GM23248 (cell line): Measurements from ENCODE around the gene VPS37D. TPM values are rescaled to one million over a fixed set of nuclear protein-coding genes. Genes with fewer than 3 reads are reported as not detected.

Source experiments
- DNase-seq: peaks from one replicate; pipeline ENCODE4 v3.0.0-alpha.2; 2015
- H2AFZ ChIP-seq: fragments of 200-600 bp; sonication (generic); 2 replicates; pipeline ENCODE4 v1.6.1; 2016; ENCODE audit warnings: antibody characterized with exemption
- H3F3A ChIP-seq: fragments of 200-600 bp; sonication (generic); 2 replicates; pipeline ENCODE4 v1.6.1; 2016; ENCODE audit warnings: mild to moderate bottlenecking, antibody characterized with exemption, mixed run types; ENCODE audit not compliant: insufficient read depth
- H3K27ac ChIP-seq: fragments of 200-600 bp; sonication (generic); 2 replicates; pipeline ENCODE4 v1.5.1; 2016; ENCODE audit warnings: mild to moderate bottlenecking
- H3K27me3 ChIP-seq: fragments of 200-600 bp; sonication (generic); replicated peaks from 2 replicates; pipeline ENCODE4 v1.6.1; 2016; ENCODE audit warnings: mild to moderate bottlenecking; ENCODE audit not compliant: insufficient read depth
- H3K36me3 ChIP-seq: fragments of 200-600 bp; sonication (generic); 2 replicates; pipeline ENCODE4 v1.6.1; 2016; ENCODE audit warnings: low read depth, mild to moderate bottlenecking
- H3K4me1 ChIP-seq: fragments of 200-600 bp; sonication (generic); 2 replicates; pipeline ENCODE4 v1.6.1; 2016; ENCODE audit warnings: mild to moderate bottlenecking; ENCODE audit not compliant: insufficient read depth
- H3K4me2 ChIP-seq: fragments of 200-600 bp; sonication (generic); one replicate; pipeline ENCODE4 v1.6.1; 2016; ENCODE audit warnings: mild to moderate bottlenecking; ENCODE audit not compliant: unreplicated experiment
- H3K4me3 ChIP-seq: fragments of 200-600 bp; sonication (generic); 2 replicates; pipeline ENCODE4 v1.5.1; 2016; ENCODE audit warnings: mild to moderate bottlenecking
- H3K79me2 ChIP-seq: fragments of 200-600 bp; sonication (generic); 2 replicates; pipeline ENCODE4 v1.6.1; 2016; ENCODE audit warnings: mild to moderate bottlenecking; ENCODE audit not compliant: insufficient read depth
- H3K9ac ChIP-seq: fragments of 200-600 bp; sonication (generic); 2 replicates; pipeline ENCODE4 v1.6.1; 2016; ENCODE audit warnings: mild to moderate bottlenecking
- H3K9me2 ChIP-seq: fragments of 200-600 bp; sonication (generic); 2 replicates; pipeline ENCODE4 v1.6.1; 2016; ENCODE audit warnings: mixed run types, mild to moderate bottlenecking, moderate library complexity; ENCODE audit not compliant: insufficient read depth
- H3K9me3 ChIP-seq: fragments of 200-600 bp; sonication (generic); one replicate; pipeline ENCODE4 v1.6.1; 2017; ENCODE audit warnings: low read depth
- H4K20me1 ChIP-seq: fragments of 200-600 bp; sonication (generic); 2 replicates; pipeline ENCODE4 v1.6.0; 2016; ENCODE audit not compliant: insufficient read depth
- EZH2 ChIP-seq: fragments of 200-600 bp; sonication (generic); IDR thresholded peaks from 2 replicates; pipeline ENCODE4 v1.6.1; 2018; ENCODE audit warnings: antibody characterized with exemption, mild to moderate bottlenecking; ENCODE audit not compliant: insufficient read depth, poor library complexity, severe bottlenecking
- EZH2phosphoT487 ChIP-seq: fragments of 200-600 bp; sonication (generic); IDR thresholded peaks from 2 replicates; pipeline ENCODE4 v1.6.1; 2018; ENCODE audit warnings: antibody characterized with exemption, moderate library complexity, mild to moderate bottlenecking, low read depth; ENCODE audit not compliant: insufficient read depth
- WGBS, 2 experiments: methylation state at CpG; one replicate each; pipeline ENCODE4 v1.1.6; 2015 to 2017; ENCODE audit warnings: low lambda C conversion rate in 2 of 2, low coverage in 1 of 2; ENCODE audit errors: missing lambda C conversion rate in 2 of 2; 5-methylcytosine and 5-hydroxymethylcytosine counted together
- in situ Hi-C: fragments of 300-500 bp; cut with MboI; formaldehyde crosslinking; loops from 2 replicates; pipeline ENCODE4 v1.15.0; 2020
- polyA plus RNA-seq: library from polyadenylated mRNA; unstranded; fragments of >200 nt; fragmentation: Nextera tagmentation; extraction: Ambion mirVana; gene quantifications from 2 replicates; pipeline ENCODE4 v1.2.1, GENCODE V29; 2016
- total RNA-seq: library from RNA; depleted of rRNA; stranded (reverse); fragments of >200 nt; shearing (Covaris generic); gene quantifications from 2 replicates; pipeline ENCODE4 v1.2.3, GENCODE V29; 2014

The VPS37D gene
- total and polyA plus RNA-seq, 2 experiments from 2014 or later, result 1.3 to 5.9 TPM

DNA sequence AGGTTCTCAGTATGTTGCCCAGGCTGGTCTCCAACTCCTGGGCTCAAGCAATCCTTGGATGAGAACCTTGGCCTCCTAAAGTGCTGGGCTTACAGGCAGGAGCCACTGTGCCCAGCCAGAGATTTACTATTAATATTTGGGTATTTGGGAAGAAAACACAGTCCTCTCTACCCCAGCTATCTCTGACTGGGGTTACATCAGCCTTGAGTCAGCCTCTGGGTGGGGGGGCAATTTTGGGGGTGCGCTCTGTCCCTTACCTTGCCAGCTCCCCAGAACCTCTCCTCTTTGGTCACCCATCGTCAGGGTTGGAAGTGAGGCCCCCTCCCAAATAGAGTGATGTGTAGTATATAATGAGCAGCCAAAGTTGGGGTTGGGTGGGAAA is 45.1 kb upstream of the VPS37D start:
- H3K4me2 ChIP-seq, result peak overlapping the region; percentile 65
- H2AFZ ChIP-seq, result no peak overlapping the region
- no peaks in the 10 kb centered on the region for H3K79me2 ChIP-seq
- H3K36me3 ChIP-seq, result no peaks in the 10 kb centered on the region
- H3K9ac ChIP-seq, result no peak overlapping the region
- H4K20me1 ChIP-seq, result no peaks in the 10 kb centered on the region
- 21 to 25% methylated on average over 2 of the region's 2 CpGs for WGBS, 2 experiments
- DNase-seq, result no peak
- H3K9me3 ChIP-seq, result no peaks in the 10 kb centered on the region
- TF ChIP-seq EZH2 (no peak), EZH2phosphoT487 (no peak)
- in situ Hi-C loops, result loop anchor here (25.0 kb wide), 1 partner anchor 240 kb away; the partner anchor contains the start of gene TMEM270
- H3K27ac ChIP-seq, result no peak overlapping the region
- H3F3A ChIP-seq, result no peaks in the 10 kb centered on the region
- peaks cover 35% of the 10 kb centered on the region for H3K27me3 ChIP-seq
- no peaks in the 10 kb centered on the region for H3K9me2 ChIP-seq
- no peak overlapping the region for H3K4me3 ChIP-seq
- H3K4me1 ChIP-seq, result no peaks in the 10 kb centered on the region

- Histone ChIP-seq H3K4me3 (0 out of 2 replicates have a peak overlapping the region, but pooled peaks have one; percentile 32), H3K27ac (no peak overlapping the region), H3K4me1 (no peaks in the 10 kb centered on the region), H3K9me2 (no peaks in the 10 kb centered on the region), H3K79me2 (no peaks in the 10 kb centered on the region), H2AFZ (no peak overlapping the region), H3K9me3 (no peaks in the 10 kb centered on the region), H3K36me3 (no peaks in the 10 kb centered on the region), H3K27me3 (peaks cover 38% of the 10 kb centered on the region), H4K20me1 (no peaks in the 10 kb centered on the region), H3F3A (no peaks in the 10 kb centered on the region), H3K4me2 (peak overlapping the region; percentile 65), H3K9ac (no peak overlapping the region)
- in situ Hi-C loops, result loop anchor here (25.0 kb wide), 1 partner anchor 239 kb away; the partner anchor contains the start of gene TMEM270
- TF ChIP-seq EZH2 (peak; percentile 82), EZH2phosphoT487 (no peak)
- 4 to 5% methylated on average over 38 to 51 of the region's 58 CpGs for WGBS, 2 experiments
- peak; percentile 36 for DNase-seq
Observed at GRCh38 chr7:73622909-73623797, 44.5 kb upstream of the VPS37D start.

DNA sequence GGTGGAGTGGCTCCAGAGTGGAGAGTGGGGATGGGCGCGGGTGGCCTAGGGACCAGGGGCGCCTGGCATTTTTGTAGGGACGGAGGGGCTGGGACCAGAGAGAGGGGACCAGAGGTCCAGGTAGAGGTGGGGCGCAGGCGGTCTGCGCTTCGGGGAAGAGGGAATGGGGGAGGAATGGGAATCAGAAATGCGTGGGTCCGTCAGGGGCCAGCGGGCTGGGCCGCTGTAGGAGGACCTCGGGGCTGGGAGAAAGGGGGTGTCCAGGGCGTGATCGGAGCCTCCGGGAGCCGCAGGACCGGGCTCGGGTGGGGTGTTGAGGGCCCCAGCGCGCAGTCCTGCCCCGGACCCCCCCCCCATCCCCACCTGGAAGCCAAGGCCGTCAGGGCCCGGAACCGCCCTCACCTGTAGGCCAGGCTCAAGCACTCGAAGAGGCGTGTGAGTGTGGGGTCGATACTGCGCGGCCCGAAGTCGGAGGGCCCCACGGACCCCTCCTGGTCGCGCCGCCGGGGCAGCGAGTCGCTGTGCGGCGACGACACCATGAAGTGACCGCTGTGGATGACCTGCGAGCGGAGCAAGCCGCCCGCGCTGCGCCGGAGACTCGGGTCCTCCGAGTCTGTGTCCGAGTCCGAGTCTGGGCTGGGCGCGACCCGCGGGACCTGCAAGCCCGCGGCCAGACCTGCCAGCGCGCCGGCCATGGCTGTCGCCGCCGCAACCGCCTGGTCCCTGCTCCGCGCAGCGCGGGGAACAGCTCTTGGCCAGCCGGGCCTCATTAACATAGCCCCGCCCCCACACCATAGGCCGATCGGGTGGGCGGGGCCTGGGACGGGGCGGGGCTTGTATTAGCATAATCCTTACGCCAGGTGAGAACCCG is 43.6 kb upstream of the VPS37D start, which contains the start of gene MLXIPL:
Gene MLXIPL (minus strand): TSS at position 725 of the 871 bp plus-strand sequence. CDS start 30 bp downstream, at position 695.
- no peaks in the 10 kb centered on the region for H3K36me3 ChIP-seq
- peak within 1 kb of the TSS; percentile 61 for H3K4me3 ChIP-seq
- no peaks in the 10 kb centered on the region for H3K9me2 ChIP-seq
- H3K4me1 ChIP-seq, result no peaks in the 10 kb centered on the region
- H4K20me1 ChIP-seq, result no peaks in the 10 kb centered on the region
- no peak within 1 kb of the TSS for H3K9ac ChIP-seq
- no peaks in the 10 kb centered on the region for H3K79me2 ChIP-seq
- TF ChIP-seq EZH2phosphoT487 (peak; percentile 72; the same call in 1 of the 2 replicates), EZH2 (peak; percentile 40)
- H3K9me3 ChIP-seq, result no peaks in the 10 kb centered on the region
- H3F3A ChIP-seq, result no peaks in the 10 kb centered on the region
- H3K4me2 ChIP-seq, result peak within 1 kb of the TSS; percentile 65
- no peak within 1 kb of the TSS for H3K27ac ChIP-seq
- in situ Hi-C loops, result loop anchor here (25.0 kb wide), 1 partner anchor 238 kb away; the partner anchor contains the start of gene TMEM270
- peaks cover 45% of the 10 kb centered on the region for H3K27me3 ChIP-seq
- WGBS, 2 experiments, result 3 to 5% methylated on average over 50 to 63 of the region's 80 CpGs
- peak within 1 kb of the TSS; percentile 54; the same call in 1 of the 2 replicates for H2AFZ ChIP-seq
- peak; percentile 87 for DNase-seq

DNA sequence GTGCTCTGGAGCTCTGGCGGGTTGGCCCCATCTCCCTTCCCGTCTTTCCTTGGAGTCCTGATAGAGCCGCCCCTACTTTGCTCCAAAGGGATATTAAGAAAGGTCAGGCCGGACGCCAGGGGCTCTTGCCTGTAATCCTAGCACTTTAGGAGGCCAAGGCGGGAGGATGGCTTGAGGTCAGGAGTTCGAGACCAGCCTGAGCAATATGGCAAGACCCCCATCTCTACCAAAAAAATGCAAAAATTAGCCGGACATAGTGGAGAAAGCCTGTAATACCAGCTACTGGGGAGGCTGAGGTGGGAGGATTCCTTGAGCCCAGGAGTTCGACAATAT is 43.0 kb upstream of the VPS37D start:
- Histone ChIP-seq H4K20me1 (no peaks in the 10 kb centered on the region), H3F3A (no peaks in the 10 kb centered on the region), H3K9me3 (no peaks in the 10 kb centered on the region), H3K79me2 (no peaks in the 10 kb centered on the region), H3K9ac (no peak overlapping the region), H3K27me3 (peaks cover 45% of the 10 kb centered on the region), H3K27ac (no peak overlapping the region), H3K36me3 (no peaks in the 10 kb centered on the region), H3K4me1 (no peaks in the 10 kb centered on the region), H3K9me2 (no peaks in the 10 kb centered on the region), H3K4me3 (peak overlapping the region; percentile 61; the same call in 1 of the 2 replicates), H2AFZ (peak overlapping the region; percentile 54; the same call in 1 of the 2 replicates), H3K4me2 (peak overlapping the region; percentile 65)
- TF ChIP-seq EZH2phosphoT487 (no peak), EZH2 (peak; percentile 4)
- WGBS, 2 experiments, result 44 to 55% methylated on average over 7 to 9 of the region's 9 CpGs
- in situ Hi-C loops, result loop anchor here (25.0 kb wide), 1 partner anchor 238 kb away; the partner anchor contains the start of gene TMEM270
- DNase-seq, result no peak
